GM19395 (cell line): Measurements from ENCODE around the gene YKT6.
"Not testable (repeated sequence)": the region's sequence is repeated elsewhere in the genome, so short reads cannot be mapped to it uniquely, and the experiment has no call there.

ENCODE experiments used
- ATAC-seq: cut with Tn5 transposase; IDR thresholded peaks from one replicate; pipeline ENCODE4 v1.9.1; 2021; ENCODE audit warnings: mild to moderate bottlenecking, moderate library complexity; ENCODE audit not compliant: unreplicated experiment

The YKT6 gene

GRCh38 chr7:44189993-44190872, 10.5 kb upstream of the YKT6 start:
- ATAC-seq, result no peak

- ATAC-seq, result no peak
Observed at GRCh38 chr7:44191171-44191570, 9.6 kb upstream of the YKT6 start.

GRCh38 chr7:44193011-44193802, 7.6 kb upstream of the YKT6 start:
- ATAC-seq, result no peak

GRCh38 chr7:44194069-44194468, 6.7 kb upstream of the YKT6 start:
- no peak for ATAC-seq

GRCh38 chr7:44194562-44195145, 6.1 kb upstream of the YKT6 start:
- no peak for ATAC-seq

- no peak for ATAC-seq
Observed at GRCh38 chr7:44195889-44196288, 4.9 kb upstream of the YKT6 start.

- ATAC-seq, result no peak
Observed at GRCh38 chr7:44196450-44196872, 4.3 kb upstream of the YKT6 start.

- no peak for ATAC-seq
Observed at GRCh38 chr7:44197474-44197873, 3.3 kb upstream of the YKT6 start.

GRCh38 chr7:44200163-44200562, 615 bp upstream of the YKT6 start:
- not testable (repeated sequence) for ATAC-seq

GRCh38 chr7:44201813-44202212, 1.0 kb downstream of the YKT6 start:
- ATAC-seq, result no peak

GRCh38 chr7:44206008-44206407, 5.2 kb downstream of the YKT6 start:
- ATAC-seq, result no peak

GRCh38 chr7:44208085-44208484, 7.3 kb downstream of the YKT6 start:
- no peak for ATAC-seq

GRCh38 chr7:44210107-44210506, 9.3 kb downstream of the YKT6 start:
- ATAC-seq, result no peak

GRCh38 chr7:44211126-44211675, 10.4 kb downstream of the YKT6 start:
- no peak for ATAC-seq

GRCh38 chr7:44212018-44212417, 11.2 kb downstream of the YKT6 start:
- no peak for ATAC-seq

- ATAC-seq, result no peak
Observed at GRCh38 chr7:44212581-44213184, 11.9 kb downstream of the YKT6 start.

GRCh38 chr7:44213206-44213876, 12.6 kb downstream of the YKT6 start:
- no peak for ATAC-seq

- ATAC-seq, result no peak
Observed at GRCh38 chr7:44213877-44214388, 13.2 kb downstream of the YKT6 start.

GRCh38 chr7:44215531-44215930, 14.8 kb downstream of the YKT6 start:
- no peak for ATAC-seq

GRCh38 chr7:44216019-44216418, 15.2 kb downstream of the YKT6 start:
- ATAC-seq, result no peak
